ENCODE results near the gene CFAP410. TPM values are rescaled to one million over a fixed set of nuclear protein-coding genes. Genes with fewer than 3 reads are reported as not detected.

CFAP410 gene
- total RNA-seq, 1 experiment from 2014 or later = 10.1 TPM

DNA sequence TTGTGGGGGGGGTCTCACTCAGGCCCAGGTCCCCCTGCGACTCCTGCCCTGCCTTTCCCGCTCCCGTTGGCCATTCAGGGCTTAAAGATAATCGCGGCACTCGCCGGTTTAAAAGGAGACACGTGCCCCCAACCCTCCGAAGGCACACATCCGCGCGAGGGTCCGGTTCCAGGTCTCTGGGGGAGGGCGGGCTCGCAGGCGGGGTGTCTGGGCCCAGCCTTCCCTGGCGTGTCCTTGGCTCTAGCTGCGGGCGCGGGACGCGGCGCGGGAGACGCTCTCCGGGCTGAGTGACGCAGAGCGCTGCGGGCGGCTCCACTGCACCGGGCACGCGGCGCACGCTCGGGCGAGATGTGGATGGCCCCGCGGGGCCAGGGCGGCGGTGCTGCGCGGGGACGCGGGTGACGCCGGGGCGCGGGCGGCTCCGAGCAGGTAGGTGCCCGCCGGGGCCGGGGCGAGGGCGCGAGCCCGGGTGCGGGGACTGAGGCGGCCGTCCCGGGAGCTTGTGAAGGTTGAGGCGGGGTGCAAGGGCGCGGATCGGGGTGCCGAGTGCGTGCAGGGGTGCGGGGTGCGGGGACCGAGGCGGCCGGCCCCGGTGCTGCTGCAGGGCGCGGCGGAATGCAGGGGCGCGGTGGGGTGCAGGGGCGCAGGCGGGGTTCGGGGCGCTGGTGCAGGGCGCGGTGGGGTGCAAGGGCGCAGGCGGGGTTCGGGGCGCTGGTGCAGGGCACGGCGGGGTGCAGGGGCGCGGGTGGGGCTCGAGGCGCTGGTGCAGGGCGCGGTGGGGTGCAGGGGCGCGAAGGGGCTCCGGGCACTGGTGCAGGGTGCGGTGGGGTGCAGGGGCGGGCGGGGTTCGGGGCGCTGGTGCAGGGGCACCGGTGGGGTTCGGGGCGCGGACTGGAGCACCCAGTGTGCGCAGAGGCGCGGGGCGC lies 10.9 kb upstream of the CFAP410 start:
- DNase-seq (ENCODE audit: unreplicated experiment) = no peak
- no peak for TF ChIP-seq CTCF (IDR thresholded peaks at IDR 0.05; ENCODE audit: unreplicated experiment)
- BruUV-seq (replicated peaks) = no TSS peak
- CTCF ChIA-PET = no interaction called here
- Mint-ChIP-seq H3K9me3 (ENCODE audit: unreplicated experiment) (no peaks in the 10 kb centered on the region), H3K27me3 (ENCODE audit: insufficient read depth, unreplicated experiment) (no peaks in the 10 kb centered on the region), H3K27ac (ENCODE audit: low read depth, unreplicated experiment) (no peak overlapping the region), H3K4me3 (ENCODE audit: unreplicated experiment) (no peak overlapping the region), H3K36me3 (ENCODE audit: insufficient read depth, unreplicated experiment) (no peaks in the 10 kb centered on the region), H3K4me1 (ENCODE audit: insufficient read depth, unreplicated experiment) (no peaks in the 10 kb centered on the region)
- POLR2A ChIA-PET = no interaction called here
- intact Hi-C loops (cut with micrococcal nuclease) = no loop called here

- Mint-ChIP-seq H3K27me3 (ENCODE audit: insufficient read depth, unreplicated experiment) (no peaks in the 10 kb centered on the region), H3K4me3 (ENCODE audit: unreplicated experiment) (no peak overlapping the region), H3K36me3 (ENCODE audit: insufficient read depth, unreplicated experiment) (no peaks in the 10 kb centered on the region), H3K27ac (ENCODE audit: low read depth, unreplicated experiment) (no peak overlapping the region), H3K4me1 (ENCODE audit: insufficient read depth, unreplicated experiment) (no peaks in the 10 kb centered on the region), H3K9me3 (ENCODE audit: unreplicated experiment) (no peaks in the 10 kb centered on the region)
- no TSS peak for BruUV-seq (replicated peaks)
- no peak for DNase-seq (ENCODE audit: unreplicated experiment)
- ChIA-PET CTCF (no interaction called here), POLR2A (no interaction called here)
- TF ChIP-seq CTCF (IDR thresholded peaks at IDR 0.05; ENCODE audit: unreplicated experiment) = no peak
- intact Hi-C loops (cut with micrococcal nuclease) = no loop called here
These were observed 10.2 kb upstream of the CFAP410 start for GRCh38 chr21:44349416-44349846.

DNA sequence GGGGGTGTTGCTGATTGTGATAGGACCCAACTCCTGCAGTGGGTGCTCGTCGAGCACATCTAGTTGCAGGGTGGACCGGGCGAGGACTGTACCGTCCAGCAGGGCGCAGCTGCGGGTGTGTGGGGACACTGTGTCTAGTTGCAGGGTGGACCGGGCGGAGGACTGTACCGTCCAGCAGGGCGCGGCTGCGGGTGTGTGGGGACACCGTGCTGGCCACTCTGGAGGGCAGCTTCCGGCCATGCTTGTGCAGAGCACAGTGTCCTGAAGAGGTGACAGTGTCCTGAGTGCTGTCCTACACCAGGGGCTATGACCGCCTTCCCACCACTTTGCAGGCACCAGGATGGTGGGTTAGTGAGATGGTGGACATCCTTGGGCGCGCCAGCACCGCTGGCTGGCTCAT lies 9.7 kb upstream of the CFAP410 start:
- CTCF ChIA-PET = no interaction called here
- Mint-ChIP-seq H3K4me3 (ENCODE audit: unreplicated experiment) (no peak overlapping the region), H3K9me3 (ENCODE audit: unreplicated experiment) (no peaks in the 10 kb centered on the region), H3K27ac (ENCODE audit: low read depth, unreplicated experiment) (no peak overlapping the region), H3K4me1 (ENCODE audit: insufficient read depth, unreplicated experiment) (no peaks in the 10 kb centered on the region), H3K36me3 (ENCODE audit: insufficient read depth, unreplicated experiment) (no peaks in the 10 kb centered on the region), H3K27me3 (ENCODE audit: insufficient read depth, unreplicated experiment) (no peaks in the 10 kb centered on the region)
- BruUV-seq (replicated peaks) = no TSS peak
- intact Hi-C loops (cut with micrococcal nuclease) = no loop called here
- POLR2A ChIA-PET = no interaction called here
- DNase-seq (ENCODE audit: unreplicated experiment) = no peak
- TF ChIP-seq CTCF (IDR thresholded peaks at IDR 0.05; ENCODE audit: unreplicated experiment) = no peak

DNA sequence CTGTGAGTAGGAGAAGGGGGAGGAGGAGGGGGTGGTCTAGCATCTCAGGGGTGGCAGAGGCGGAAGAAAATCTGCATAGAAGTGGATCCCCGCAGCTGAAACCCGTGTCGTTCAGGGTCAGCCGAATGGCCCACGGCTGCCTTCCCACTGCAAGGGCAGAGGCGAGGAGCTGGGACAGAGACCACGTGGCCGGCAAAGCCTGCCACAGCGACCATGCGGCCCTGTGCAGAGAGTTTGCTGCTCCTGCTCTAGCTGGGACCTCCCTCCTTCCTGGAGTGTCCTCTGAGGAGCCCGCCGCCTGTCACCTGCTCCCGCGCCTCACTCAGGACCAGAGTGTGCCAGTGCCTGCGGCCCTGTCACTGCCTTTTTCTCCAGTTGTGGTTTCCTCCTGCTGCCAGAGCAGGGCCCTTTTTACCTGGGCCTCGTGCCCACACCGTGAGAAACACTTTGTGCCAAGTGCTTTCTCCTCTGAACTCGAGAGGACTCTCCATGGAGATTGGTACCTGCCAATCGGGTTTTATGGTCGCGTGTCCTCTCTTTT lies 8.8 kb upstream of the CFAP410 start:
- Mint-ChIP-seq H3K36me3 (ENCODE audit: insufficient read depth, unreplicated experiment) (no peaks in the 10 kb centered on the region), H3K27ac (ENCODE audit: low read depth, unreplicated experiment) (no peak overlapping the region), H3K4me3 (ENCODE audit: unreplicated experiment) (no peak overlapping the region), H3K4me1 (ENCODE audit: insufficient read depth, unreplicated experiment) (no peaks in the 10 kb centered on the region), H3K9me3 (ENCODE audit: unreplicated experiment) (no peaks in the 10 kb centered on the region), H3K27me3 (ENCODE audit: insufficient read depth, unreplicated experiment) (no peaks in the 10 kb centered on the region)
- no peak for DNase-seq (ENCODE audit: unreplicated experiment)
- no TSS peak for BruUV-seq (replicated peaks)
- CTCF ChIA-PET = no interaction called here
- no peak for TF ChIP-seq CTCF (IDR thresholded peaks at IDR 0.05; ENCODE audit: unreplicated experiment)
- POLR2A ChIA-PET = no interaction called here
- intact Hi-C loops (cut with micrococcal nuclease) = no loop called here

Data from MCF 10A (cell line).